ENCODE measurements around the gene BANP.
"Not testable (repeated sequence)": the region's sequence is repeated elsewhere in the genome, so short reads cannot be mapped to it uniquely, and the experiment has no call there.

Gene BANP

GRCh38 chr16:88016386-88016785 is 65.2 kb downstream of the BANP start:
- H3K9ac ChIP-seq (ENCODE audit: low read length); H3K27ac ChIP-seq (ENCODE audit: low read length); H3K36me3 ChIP-seq (ENCODE audit: control insufficient read depth, low read depth, low read length); H3K4me1 ChIP-seq (ENCODE audit: control insufficient read depth, low read depth, low read length); H3K4me3 ChIP-seq (ENCODE audit: low read length); H3K9me3 ChIP-seq (ENCODE audit: control insufficient read depth, low read depth, low read length); H3K27me3 ChIP-seq (ENCODE audit: control insufficient read depth, insufficient read depth, low read length): not testable (repeated sequence)

- Histone ChIP-seq H3K9ac (ENCODE audit: low read length) (no peak overlapping the region), H3K36me3 (ENCODE audit: control insufficient read depth, low read depth, low read length) (no peaks in the 10 kb centered on the region), H3K4me1 (ENCODE audit: control insufficient read depth, low read depth, low read length) (no peaks in the 10 kb centered on the region), H3K9me3 (ENCODE audit: control insufficient read depth, low read depth, low read length) (no peaks in the 10 kb centered on the region), H3K27me3 (ENCODE audit: control insufficient read depth, insufficient read depth, low read length) (no peaks in the 10 kb centered on the region), H3K4me3 (ENCODE audit: low read length) (no peak overlapping the region), H3K27ac (ENCODE audit: low read length) (no peak overlapping the region)
These were observed 65.7 kb downstream of the BANP start for GRCh38 chr16:88016964-88017363.

DNA sequence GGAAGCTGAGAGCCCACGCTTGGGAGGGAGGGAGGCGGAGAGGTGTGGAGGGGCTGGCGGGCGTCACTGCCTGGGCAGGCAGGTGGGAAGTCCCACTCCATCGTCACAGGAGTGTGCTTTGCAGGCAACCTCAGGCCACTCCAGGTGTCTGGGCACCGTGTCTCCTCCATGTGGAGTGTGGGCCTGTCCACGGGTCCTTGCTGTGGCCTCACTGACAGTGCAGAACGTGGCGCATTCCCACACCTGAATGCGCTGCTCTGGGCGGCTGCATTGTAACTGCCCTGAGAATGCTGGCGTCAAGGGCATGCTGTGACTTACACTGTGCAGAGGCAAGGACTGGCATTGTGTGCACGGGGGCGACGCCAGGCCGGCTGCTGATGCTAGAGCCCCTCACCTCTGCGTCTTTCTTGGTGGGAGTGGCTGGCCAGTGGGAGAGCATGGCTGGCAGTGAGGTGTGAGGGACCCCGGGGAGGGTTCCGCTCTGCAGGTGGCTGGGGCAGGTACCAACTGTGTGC is 66.4 kb downstream of the BANP start:
- Histone ChIP-seq H3K27ac (ENCODE audit: low read length) (no peak overlapping the region), H3K4me3 (ENCODE audit: low read length) (no peak overlapping the region), H3K36me3 (ENCODE audit: control insufficient read depth, low read depth, low read length) (no peaks in the 10 kb centered on the region), H3K9ac (ENCODE audit: low read length) (no peak overlapping the region), H3K27me3 (ENCODE audit: control insufficient read depth, insufficient read depth, low read length) (no peaks in the 10 kb centered on the region), H3K9me3 (ENCODE audit: control insufficient read depth, low read depth, low read length) (no peaks in the 10 kb centered on the region), H3K4me1 (ENCODE audit: control insufficient read depth, low read depth, low read length) (no peaks in the 10 kb centered on the region)

- not testable (repeated sequence) for H3K9ac ChIP-seq (ENCODE audit: low read length); H3K4me1 ChIP-seq (ENCODE audit: control insufficient read depth, low read depth, low read length); H3K4me3 ChIP-seq (ENCODE audit: low read length); H3K27me3 ChIP-seq (ENCODE audit: control insufficient read depth, insufficient read depth, low read length); H3K36me3 ChIP-seq (ENCODE audit: control insufficient read depth, low read depth, low read length); H3K9me3 ChIP-seq (ENCODE audit: control insufficient read depth, low read depth, low read length); H3K27ac ChIP-seq (ENCODE audit: low read length)
These were observed 67.1 kb downstream of the BANP start for GRCh38 chr16:88018382-88018781.

DNA sequence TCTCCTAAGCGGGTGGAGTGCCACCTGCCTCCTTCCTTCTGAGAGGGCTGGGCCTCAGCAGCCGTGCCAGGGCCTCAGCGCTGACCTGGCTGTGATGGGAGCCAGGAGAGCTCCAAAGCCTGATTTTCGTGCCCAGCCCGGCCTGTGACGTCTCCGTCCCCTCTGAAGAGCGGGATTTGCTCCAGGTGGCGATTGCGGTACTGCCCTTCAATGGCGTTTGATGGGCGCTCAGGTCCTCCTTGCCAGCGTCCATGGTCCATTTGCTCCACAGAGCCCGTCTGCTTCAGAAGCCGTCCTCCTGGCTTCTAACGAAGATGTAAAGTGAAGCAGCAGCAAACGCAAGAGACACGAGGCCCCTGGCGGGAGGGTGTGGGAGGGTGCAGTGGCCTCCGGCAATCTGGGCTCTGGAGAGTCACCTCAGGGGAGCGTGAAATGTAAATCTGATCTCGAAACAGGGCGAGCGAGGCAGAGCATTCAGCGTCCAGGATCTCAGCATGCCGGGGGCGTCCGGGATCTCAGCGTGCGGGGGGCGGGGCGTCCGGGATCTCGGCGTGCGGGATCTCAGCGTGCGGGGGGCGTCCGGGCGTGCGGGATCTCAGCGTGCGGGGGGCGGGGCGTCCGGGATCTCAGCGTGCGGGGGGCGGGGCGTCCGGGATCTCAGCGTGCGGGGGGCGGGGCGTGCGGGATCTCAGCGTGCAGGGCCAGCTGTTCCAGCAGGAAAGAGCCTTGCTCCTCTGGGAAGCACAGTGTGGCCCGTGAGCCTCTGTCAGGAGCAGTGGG is 68.0 kb downstream of the BANP start:
- not testable (repeated sequence) for H3K9me3 ChIP-seq (ENCODE audit: control insufficient read depth, low read depth, low read length); H3K4me1 ChIP-seq (ENCODE audit: control insufficient read depth, low read depth, low read length); H3K4me3 ChIP-seq (ENCODE audit: low read length); H3K27me3 ChIP-seq (ENCODE audit: control insufficient read depth, insufficient read depth, low read length); H3K9ac ChIP-seq (ENCODE audit: low read length); H3K36me3 ChIP-seq (ENCODE audit: control insufficient read depth, low read depth, low read length); H3K27ac ChIP-seq (ENCODE audit: low read length)

DNA sequence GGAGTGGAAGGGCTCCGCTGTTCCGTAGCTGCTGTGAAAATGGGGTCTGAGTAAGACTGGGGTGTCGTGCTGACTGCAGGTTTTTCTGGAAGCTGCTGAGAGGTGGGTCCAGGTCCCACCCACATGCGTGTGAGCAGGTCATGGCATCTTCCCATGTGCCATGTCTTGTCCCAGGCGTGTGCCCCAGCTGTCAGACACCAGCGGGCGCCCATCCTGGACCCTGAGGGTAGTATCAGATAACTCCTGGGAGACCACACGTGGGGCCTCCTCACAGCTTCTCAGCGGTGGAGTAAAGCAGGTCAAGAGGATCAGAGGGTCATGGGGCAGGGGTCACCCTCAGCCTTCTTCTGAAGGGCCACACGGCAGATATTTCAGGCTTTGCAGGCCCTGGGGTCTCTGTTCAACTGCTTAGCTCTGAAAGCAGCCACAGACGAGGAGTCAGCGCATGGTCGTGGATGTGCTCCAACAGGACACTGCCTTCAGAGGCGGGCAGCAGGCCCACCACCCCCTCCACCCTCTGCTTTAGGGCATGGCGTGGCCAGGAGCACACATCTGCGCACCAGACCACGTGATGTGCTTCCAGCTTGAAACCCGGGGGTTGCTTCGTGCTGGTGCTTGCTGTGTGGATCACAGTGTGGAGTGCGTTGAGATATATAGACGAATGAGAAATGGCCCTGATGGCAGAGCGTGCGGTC is 68.7 kb downstream of the BANP start:
- Histone ChIP-seq H3K9me3 (ENCODE audit: control insufficient read depth, low read depth, low read length) (no peaks in the 10 kb centered on the region), H3K27ac (ENCODE audit: low read length) (no peak overlapping the region), H3K27me3 (ENCODE audit: control insufficient read depth, insufficient read depth, low read length) (no peaks in the 10 kb centered on the region), H3K36me3 (ENCODE audit: control insufficient read depth, low read depth, low read length) (no peaks in the 10 kb centered on the region), H3K4me1 (ENCODE audit: control insufficient read depth, low read depth, low read length) (peaks cover 7% of the 10 kb centered on the region), H3K4me3 (ENCODE audit: low read length) (no peak overlapping the region), H3K9ac (ENCODE audit: low read length) (no peak overlapping the region)

- no peaks in the 10 kb centered on the region for H3K36me3 ChIP-seq (ENCODE audit: control insufficient read depth, low read depth, low read length)
- H3K4me1 ChIP-seq (ENCODE audit: control insufficient read depth, low read depth, low read length): peaks cover 7% of the 10 kb centered on the region
- H3K27ac ChIP-seq (ENCODE audit: low read length): no peak overlapping the region
- H3K4me3 ChIP-seq (ENCODE audit: low read length): no peak overlapping the region
- H3K27me3 ChIP-seq (ENCODE audit: control insufficient read depth, insufficient read depth, low read length): no peaks in the 10 kb centered on the region
- no peak overlapping the region for H3K9ac ChIP-seq (ENCODE audit: low read length)
- H3K9me3 ChIP-seq (ENCODE audit: control insufficient read depth, low read depth, low read length): no peaks in the 10 kb centered on the region
These were observed 69.3 kb downstream of the BANP start for GRCh38 chr16:88020516-88020885.

DNA sequence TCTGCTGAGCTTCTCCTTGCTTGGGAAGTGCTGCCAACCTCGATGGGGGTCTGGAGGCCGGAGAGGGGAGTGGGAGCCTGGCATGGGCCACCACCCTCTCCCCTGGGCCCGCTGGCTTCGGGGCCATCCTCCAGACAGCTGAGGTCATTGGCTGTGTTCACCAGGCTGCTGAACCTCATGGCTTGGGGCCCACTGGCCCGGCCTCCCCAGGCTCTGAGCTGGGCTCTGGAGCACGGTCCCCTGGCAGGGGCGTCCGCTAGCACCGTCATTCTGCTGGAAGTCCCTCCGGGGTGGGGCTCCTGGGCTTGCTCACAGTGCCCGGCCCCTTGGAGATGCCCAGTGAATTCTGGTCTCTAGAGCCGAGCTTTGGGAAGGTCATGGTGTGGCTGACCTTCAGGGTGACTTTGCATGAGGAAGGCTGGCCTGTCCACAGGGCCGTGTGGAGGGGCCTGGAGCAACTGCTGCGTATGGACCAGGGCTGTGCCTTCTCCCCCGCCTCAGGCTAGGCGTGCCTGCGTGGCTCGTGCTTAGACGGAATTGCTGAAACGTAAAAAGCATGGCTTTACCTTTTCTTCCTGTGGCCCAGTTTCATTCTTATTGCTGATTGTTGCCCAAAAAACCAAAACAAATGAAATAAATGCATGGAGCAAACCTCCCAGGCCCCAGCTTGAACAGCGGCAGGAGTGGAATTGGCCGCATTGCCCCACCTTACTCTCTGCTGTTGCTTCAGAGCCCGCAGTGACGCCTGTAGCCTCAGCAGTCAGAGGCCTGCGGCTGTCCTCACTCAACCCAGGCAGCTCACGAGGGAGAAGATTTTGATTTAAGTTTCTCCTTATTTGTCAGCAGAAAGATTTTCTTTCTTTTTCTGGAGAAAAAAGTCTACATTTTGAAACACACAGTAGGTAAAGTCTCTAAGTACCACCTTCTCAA is 70.1 kb downstream of the BANP start:
- H3K9ac ChIP-seq (ENCODE audit: low read length); H3K27ac ChIP-seq (ENCODE audit: low read length); H3K27me3 ChIP-seq (ENCODE audit: control insufficient read depth, insufficient read depth, low read length); H3K9me3 ChIP-seq (ENCODE audit: control insufficient read depth, low read depth, low read length); H3K4me3 ChIP-seq (ENCODE audit: low read length); H3K36me3 ChIP-seq (ENCODE audit: control insufficient read depth, low read depth, low read length); H3K4me1 ChIP-seq (ENCODE audit: control insufficient read depth, low read depth, low read length): not testable (repeated sequence)

- Histone ChIP-seq H3K27ac (ENCODE audit: low read length) (no peak overlapping the region), H3K36me3 (ENCODE audit: control insufficient read depth, low read depth, low read length) (no peaks in the 10 kb centered on the region), H3K9ac (ENCODE audit: low read length) (no peak overlapping the region), H3K4me3 (ENCODE audit: low read length) (no peak overlapping the region), H3K4me1 (ENCODE audit: control insufficient read depth, low read depth, low read length) (peaks cover 7% of the 10 kb centered on the region), H3K9me3 (ENCODE audit: control insufficient read depth, low read depth, low read length) (no peaks in the 10 kb centered on the region), H3K27me3 (ENCODE audit: control insufficient read depth, insufficient read depth, low read length) (no peaks in the 10 kb centered on the region)
These were observed 71.1 kb downstream of the BANP start for GRCh38 chr16:88022076-88023042.

- no peaks in the 10 kb centered on the region for H3K27me3 ChIP-seq (ENCODE audit: control insufficient read depth, insufficient read depth, low read length)
- no peaks in the 10 kb centered on the region for H3K36me3 ChIP-seq (ENCODE audit: control insufficient read depth, low read depth, low read length)
- H3K4me1 ChIP-seq (ENCODE audit: control insufficient read depth, low read depth, low read length): peaks cover 7% of the 10 kb centered on the region
- H3K4me3 ChIP-seq (ENCODE audit: low read length): no peak overlapping the region
- H3K27ac ChIP-seq (ENCODE audit: low read length): no peak overlapping the region
- H3K9me3 ChIP-seq (ENCODE audit: control insufficient read depth, low read depth, low read length): no peaks in the 10 kb centered on the region
- H3K9ac ChIP-seq (ENCODE audit: low read length): no peak overlapping the region
These were observed 72.1 kb downstream of the BANP start for GRCh38 chr16:88023366-88023765.
